ENCODE data around the gene MME. TPM values are rescaled to one million over a fixed set of nuclear protein-coding genes. Genes with fewer than 3 reads are reported as not detected.

MME gene
- total RNA-seq, 1 experiment from 2014 or later: not detected

DNA sequence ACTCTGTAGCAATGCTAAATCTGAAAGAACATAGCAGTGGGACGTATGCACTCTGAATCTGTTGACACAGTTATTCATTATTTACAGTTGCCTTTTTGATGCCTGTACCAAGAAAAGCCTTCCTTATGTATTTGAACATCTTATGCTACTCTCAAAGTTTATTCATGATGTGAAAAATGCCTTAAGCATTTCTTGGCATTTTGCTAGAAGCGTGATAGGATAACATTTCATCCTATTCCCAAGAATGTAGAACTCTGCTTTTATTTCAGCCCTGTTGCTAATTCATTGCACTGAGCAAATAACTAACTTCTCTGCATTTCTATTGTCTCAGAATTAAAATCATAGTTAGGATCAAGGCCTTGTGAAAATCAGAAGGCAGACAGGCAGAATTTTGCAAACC lies 107.9 kb downstream of the MME start:
- no peaks in the 10 kb centered on the region for H3K4me1 ChIP-seq (ENCODE audit: insufficient read depth, low read length, poor library complexity, severe bottlenecking)
- intact Hi-C loops (cut with micrococcal nuclease; ENCODE audit: unreplicated experiment): no loop called here
- TF ChIP-seq EZH2 (IDR thresholded peaks at IDR 0.05; ENCODE audit: borderline replicate concordance, low read depth, low read length, poor library complexity, severe bottlenecking): no peak
- TF ChIP-seq, protein P1, sequence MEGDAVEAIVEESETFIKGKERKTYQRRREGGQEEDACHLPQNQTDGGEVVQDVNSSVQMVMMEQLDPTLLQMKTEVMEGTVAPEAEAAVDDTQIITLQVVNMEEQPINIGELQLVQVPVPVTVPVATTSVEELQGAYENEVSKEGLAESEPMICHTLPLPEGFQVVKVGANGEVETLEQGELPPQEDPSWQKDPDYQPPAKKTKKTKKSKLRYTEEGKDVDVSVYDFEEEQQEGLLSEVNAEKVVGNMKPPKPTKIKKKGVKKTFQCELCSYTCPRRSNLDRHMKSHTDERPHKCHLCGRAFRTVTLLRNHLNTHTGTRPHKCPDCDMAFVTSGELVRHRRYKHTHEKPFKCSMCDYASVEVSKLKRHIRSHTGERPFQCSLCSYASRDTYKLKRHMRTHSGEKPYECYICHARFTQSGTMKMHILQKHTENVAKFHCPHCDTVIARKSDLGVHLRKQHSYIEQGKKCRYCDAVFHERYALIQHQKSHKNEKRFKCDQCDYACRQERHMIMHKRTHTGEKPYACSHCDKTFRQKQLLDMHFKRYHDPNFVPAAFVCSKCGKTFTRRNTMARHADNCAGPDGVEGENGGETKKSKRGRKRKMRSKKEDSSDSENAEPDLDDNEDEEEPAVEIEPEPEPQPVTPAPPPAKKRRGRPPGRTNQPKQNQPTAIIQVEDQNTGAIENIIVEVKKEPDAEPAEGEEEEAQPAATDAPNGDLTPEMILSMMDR (conservative IDR thresholded peaks at IDR 0.05; ENCODE audit: low read depth, low read length): no peak
- ChIA-PET CTCF (no interaction called here), POLR2A (ENCODE audit: low non-redundant PET) (no interaction called here)
- H3K9me3 ChIP-seq (ENCODE audit: low read depth, low read length, poor library complexity, severe bottlenecking): no peaks in the 10 kb centered on the region
- DNase-seq (ENCODE audit: low spot score): no peak
- peaks cover 4% of the 10 kb centered on the region for H3K27me3 ChIP-seq (replicated peaks; ENCODE audit: insufficient read depth, low read depth, low read length, poor library complexity)
- no peaks in the 10 kb centered on the region for H3K36me3 ChIP-seq (ENCODE audit: insufficient read depth, low read length, poor library complexity, severe bottlenecking)
- no TSS peak for BruUV-seq (replicated peaks)
- no peak overlapping the region for H3K4me3 ChIP-seq (ENCODE audit: low read depth, low read length, poor library complexity, severe bottlenecking)
- H3K27ac ChIP-seq (ENCODE audit: low read depth, low read length, poor library complexity, severe bottlenecking): no peak overlapping the region

DNA sequence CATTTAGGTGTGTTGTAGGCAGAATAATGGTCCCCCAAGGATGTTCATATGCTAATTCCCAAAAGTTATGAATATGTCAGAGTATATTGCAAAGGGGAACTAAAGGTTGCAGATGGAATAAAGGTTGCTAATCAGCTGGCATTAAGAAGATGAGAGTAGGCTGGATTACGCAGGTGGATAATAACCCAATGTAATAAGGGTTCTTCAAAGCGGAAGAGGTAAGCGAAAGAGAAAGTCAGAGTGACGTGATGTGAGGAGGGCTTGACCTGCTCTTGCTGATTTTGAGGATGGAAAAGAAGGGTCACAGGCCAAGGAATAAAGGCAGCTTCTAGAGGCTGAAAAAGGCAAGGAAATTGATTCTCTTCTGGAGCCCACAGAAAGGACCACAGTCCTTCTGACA lies 109.4 kb downstream of the MME start:
- intact Hi-C loops (cut with micrococcal nuclease; ENCODE audit: unreplicated experiment): no loop called here
- Histone ChIP-seq H3K4me3 (ENCODE audit: low read depth, low read length, poor library complexity, severe bottlenecking) (no peak overlapping the region), H3K27ac (ENCODE audit: low read depth, low read length, poor library complexity, severe bottlenecking) (no peak overlapping the region), H3K27me3 (replicated peaks; ENCODE audit: insufficient read depth, low read depth, low read length, poor library complexity) (no peaks in the 10 kb centered on the region), H3K4me1 (ENCODE audit: insufficient read depth, low read length, poor library complexity, severe bottlenecking) (no peaks in the 10 kb centered on the region), H3K36me3 (ENCODE audit: insufficient read depth, low read length, poor library complexity, severe bottlenecking) (no peaks in the 10 kb centered on the region), H3K9me3 (ENCODE audit: low read depth, low read length, poor library complexity, severe bottlenecking) (no peaks in the 10 kb centered on the region)
- ChIA-PET POLR2A (ENCODE audit: low non-redundant PET) (no interaction called here), CTCF (no interaction called here)
- TF ChIP-seq, protein P1 (conservative IDR thresholded peaks at IDR 0.05; ENCODE audit: low read depth, low read length): no peak
- TF ChIP-seq EZH2 (IDR thresholded peaks at IDR 0.05; ENCODE audit: borderline replicate concordance, low read depth, low read length, poor library complexity, severe bottlenecking): no peak
- DNase-seq (ENCODE audit: low spot score): no peak
- BruUV-seq (replicated peaks): no TSS peak

DNA sequence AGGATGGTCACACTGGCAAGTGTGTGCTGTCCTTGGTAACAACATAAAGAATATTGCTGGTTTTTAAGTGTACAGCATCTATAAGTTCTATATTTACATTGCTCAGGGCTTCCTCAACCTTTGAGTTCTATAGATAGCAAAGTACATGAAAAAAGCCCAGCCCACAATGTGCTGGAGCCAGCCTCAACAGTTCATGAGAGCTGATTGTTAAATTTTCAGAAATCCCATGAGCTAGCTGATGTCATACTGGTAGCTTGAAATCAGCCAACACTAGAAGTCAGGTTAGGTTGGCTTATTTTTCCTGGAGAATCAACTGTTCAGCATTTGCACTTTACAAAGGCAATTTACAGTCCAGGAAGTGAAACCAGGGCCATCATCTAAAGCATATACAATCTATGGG lies 110.6 kb downstream of the MME start:
- Histone ChIP-seq H3K9me3 (ENCODE audit: low read depth, low read length, poor library complexity, severe bottlenecking) (no peaks in the 10 kb centered on the region), H3K36me3 (ENCODE audit: insufficient read depth, low read length, poor library complexity, severe bottlenecking) (no peaks in the 10 kb centered on the region), H3K4me3 (ENCODE audit: low read depth, low read length, poor library complexity, severe bottlenecking) (no peak overlapping the region), H3K27ac (ENCODE audit: low read depth, low read length, poor library complexity, severe bottlenecking) (no peak overlapping the region), H3K4me1 (ENCODE audit: insufficient read depth, low read length, poor library complexity, severe bottlenecking) (no peaks in the 10 kb centered on the region), H3K27me3 (replicated peaks; ENCODE audit: insufficient read depth, low read depth, low read length, poor library complexity) (no peaks in the 10 kb centered on the region)
- TF ChIP-seq, protein P1 (conservative IDR thresholded peaks at IDR 0.05; ENCODE audit: low read depth, low read length): no peak
- no peak for TF ChIP-seq EZH2 (IDR thresholded peaks at IDR 0.05; ENCODE audit: borderline replicate concordance, low read depth, low read length, poor library complexity, severe bottlenecking)
- intact Hi-C loops (cut with micrococcal nuclease; ENCODE audit: unreplicated experiment): no loop called here
- ChIA-PET POLR2A (ENCODE audit: low non-redundant PET) (no interaction called here), CTCF (no interaction called here)
- no peak for DNase-seq (ENCODE audit: low spot score)
- BruUV-seq (replicated peaks): no TSS peak
